Smooth muscle cell of trachea (primary cell): Measurements from ENCODE around the gene BHMT2. TPM values are rescaled to one million over a fixed set of nuclear protein-coding genes. Genes with fewer than 3 reads are reported as not detected.

Experiments used
- total RNA-seq: library from RNA; depleted of rRNA; stranded (reverse); fragments of >200 nt; gene quantifications from 2 replicates; pipeline ENCODE4 v1.2.1, GENCODE V29; 2014

Gene BHMT2, protein sequence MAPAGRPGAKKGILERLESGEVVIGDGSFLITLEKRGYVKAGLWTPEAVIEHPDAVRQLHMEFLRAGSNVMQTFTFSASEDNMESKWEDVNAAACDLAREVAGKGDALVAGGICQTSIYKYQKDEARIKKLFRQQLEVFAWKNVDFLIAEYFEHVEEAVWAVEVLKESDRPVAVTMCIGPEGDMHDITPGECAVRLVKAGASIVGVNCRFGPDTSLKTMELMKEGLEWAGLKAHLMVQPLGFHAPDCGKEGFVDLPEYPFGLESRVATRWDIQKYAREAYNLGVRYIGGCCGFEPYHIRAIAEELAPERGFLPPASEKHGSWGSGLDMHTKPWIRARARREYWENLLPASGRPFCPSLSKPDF
- total RNA-seq: 6.4 and 11.1 TPM in 2 replicates

DNA sequence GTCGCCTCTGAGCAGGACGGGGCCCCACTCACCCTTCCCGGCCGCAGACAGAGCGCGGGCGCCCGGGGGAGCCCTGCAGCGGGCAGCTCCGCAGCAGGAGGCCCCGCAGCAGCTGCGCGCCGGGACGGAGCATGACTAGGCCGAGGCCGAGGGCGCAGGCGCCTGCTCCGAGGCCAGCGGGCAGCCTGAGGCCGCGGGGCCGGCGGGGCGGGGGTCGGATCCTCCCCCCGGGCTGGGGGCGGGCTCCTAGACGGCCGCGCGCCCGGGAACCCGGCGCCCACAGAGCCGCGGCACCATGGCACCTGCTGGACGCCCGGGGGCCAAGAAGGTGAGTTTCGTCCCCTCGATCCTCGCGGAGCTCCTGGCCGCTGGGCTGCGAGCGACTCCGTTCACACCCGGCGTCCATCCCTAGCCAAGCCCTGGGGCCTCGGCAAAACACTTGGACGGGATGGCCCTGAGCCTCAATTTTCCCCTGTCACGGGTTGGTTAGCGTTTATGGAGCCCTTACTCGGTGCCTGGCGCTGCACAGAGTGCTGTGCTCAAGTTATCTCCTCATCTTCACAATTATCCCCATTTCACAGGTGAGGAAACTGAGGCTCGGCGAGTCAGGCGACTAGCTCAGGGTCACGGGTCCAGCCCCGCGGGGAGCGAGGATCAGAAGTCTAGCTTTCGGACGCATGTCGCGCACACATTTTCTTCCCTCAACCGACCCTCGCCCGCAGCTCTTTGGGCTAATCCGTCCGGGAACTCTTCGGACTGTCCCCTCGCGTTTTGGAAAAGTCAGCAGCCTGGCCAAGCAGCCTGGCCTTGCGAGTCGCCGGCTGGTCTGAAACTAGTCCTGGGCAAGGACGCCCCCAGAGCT lies at the start of gene BHMT2, which contains the start of gene DMGDH:
Gene BHMT2 (plus strand): TSS at position 280 of the 862 bp plus-strand sequence. CDS start 16 bp downstream, at position 296.
Gene DMGDH (minus strand): TSS at position 187 of the 862 bp plus-strand sequence. CDS start 54 bp downstream, at position 133.

DNA sequence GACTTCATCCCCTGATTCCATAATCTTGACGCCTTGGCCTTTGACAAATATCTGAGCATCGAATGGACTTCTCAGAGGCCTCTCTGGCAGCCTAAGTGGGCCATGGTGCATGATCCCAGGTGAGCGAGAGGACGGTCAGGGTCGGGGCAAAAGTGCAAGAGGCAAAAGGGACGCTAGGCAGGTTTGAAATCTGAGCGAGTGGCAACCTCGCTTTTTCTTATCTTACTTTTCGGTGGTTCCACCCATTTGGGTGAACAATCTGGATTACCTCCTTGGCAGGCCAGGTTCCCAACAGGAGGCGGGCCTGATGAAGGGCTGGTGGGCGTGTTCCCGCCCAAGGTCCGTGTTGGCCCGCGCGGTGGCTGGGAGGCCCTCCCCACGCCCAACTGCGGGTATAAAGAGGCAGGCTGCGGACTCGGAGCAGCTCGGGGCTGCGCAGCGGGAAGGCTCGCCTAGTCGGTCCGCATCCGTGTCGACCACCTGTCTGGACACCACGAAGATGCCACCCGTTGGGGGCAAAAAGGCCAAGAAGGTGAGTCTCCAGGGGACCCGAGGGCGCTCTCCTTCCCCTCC lies 41.9 kb downstream of the BHMT2 start, which contains the start of gene BHMT:
Gene BHMT (plus strand): TSS at position 423 of the 573 bp plus-strand sequence. CDS start 77 bp downstream, at position 500.

Other genes with a start within 250 kb of the BHMT2 start
- 14.0 and 17.4 TPM in 2 replicates for gene ARSB, start 84.5 kb upstream of the BHMT2 start, total RNA-seq
- 2.5 and 5.1 TPM in 2 replicates for gene DMGDH, start 93 bp upstream of the BHMT2 start, total RNA-seq
- gene BHMT, start 42.0 kb downstream of the BHMT2 start, total RNA-seq: 0.15 TPM in 1 of 2 replicates, not detected in the other
- 13.1 and 14.9 TPM in 2 replicates for gene JMY, start 166.4 kb downstream of the BHMT2 start, total RNA-seq